ENCODE results near the gene HK1.

The HK1 gene

GRCh38 chr10:69415049-69415448, 136.8 kb downstream of the HK1 start:
- H3K79me2 ChIP-seq (ENCODE audit: low read length): no peaks in the 10 kb centered on the region
- H3F3A ChIP-seq (ENCODE audit: insufficient read depth, low read length): no peaks in the 10 kb centered on the region
- DNase-seq: no peak
- no peaks in the 10 kb centered on the region for H3K4me1 ChIP-seq (ENCODE audit: low read length)
- no peak overlapping the region for H3K9ac ChIP-seq (ENCODE audit: low read length)
- H3K36me3 ChIP-seq (replicated peaks; ENCODE audit: insufficient read depth, low read length): no peaks in the 10 kb centered on the region
- H3K9me2 ChIP-seq (replicated peaks; ENCODE audit: insufficient read depth, low read length): no peaks in the 10 kb centered on the region
- TF ChIP-seq CTCF (IDR thresholded peaks at IDR 0.05; ENCODE audit: low read length): no peak
- no peak for TF ChIP-seq EZH2 (optimal IDR thresholded peaks at IDR 0.05; ENCODE audit: low read depth, low read length)
- TF ChIP-seq EZH2phosphoT487 (IDR thresholded peaks at IDR 0.05; ENCODE audit: low read length): no peak
- no peaks in the 10 kb centered on the region for H3K9me3 ChIP-seq (replicated peaks; ENCODE audit: insufficient read depth, low read length)
- peaks cover 26% of the 10 kb centered on the region; the same call in 1 of the 2 replicates for H3K27me3 ChIP-seq (replicated peaks; ENCODE audit: insufficient read depth, low read length)
- H2AFZ ChIP-seq (ENCODE audit: low read length): no peak overlapping the region
- H3K4me2 ChIP-seq (ENCODE audit: low read depth, low read length): no peak overlapping the region
- no peak overlapping the region for H3K27ac ChIP-seq (ENCODE audit: low read length)
- H3K4me3 ChIP-seq (ENCODE audit: low read length): no peak overlapping the region
- H4K20me1 ChIP-seq (ENCODE audit: insufficient read depth, low read length): no peaks in the 10 kb centered on the region

- Histone ChIP-seq H3K27ac (ENCODE audit: low read length) (no peak overlapping the region), H3F3A (ENCODE audit: insufficient read depth, low read length) (no peaks in the 10 kb centered on the region), H3K4me3 (ENCODE audit: low read length) (no peak overlapping the region), H4K20me1 (ENCODE audit: insufficient read depth, low read length) (no peaks in the 10 kb centered on the region), H3K36me3 (replicated peaks; ENCODE audit: insufficient read depth, low read length) (no peaks in the 10 kb centered on the region), H3K27me3 (replicated peaks; ENCODE audit: insufficient read depth, low read length) (peaks cover 26% of the 10 kb centered on the region; the same call in 1 of the 2 replicates), H3K9me2 (replicated peaks; ENCODE audit: insufficient read depth, low read length) (no peaks in the 10 kb centered on the region), H3K4me1 (ENCODE audit: low read length) (no peaks in the 10 kb centered on the region), H3K9ac (ENCODE audit: low read length) (no peak overlapping the region), H3K4me2 (ENCODE audit: low read depth, low read length) (no peak overlapping the region), H3K79me2 (ENCODE audit: low read length) (no peaks in the 10 kb centered on the region), H2AFZ (ENCODE audit: low read length) (no peak overlapping the region), H3K9me3 (replicated peaks; ENCODE audit: insufficient read depth, low read length) (no peaks in the 10 kb centered on the region)
- DNase-seq: no peak
- TF ChIP-seq CTCF (IDR thresholded peaks at IDR 0.05; ENCODE audit: low read length): no peak
- TF ChIP-seq EZH2phosphoT487 (IDR thresholded peaks at IDR 0.05; ENCODE audit: low read length): no peak
- TF ChIP-seq EZH2 (optimal IDR thresholded peaks at IDR 0.05; ENCODE audit: low read depth, low read length): no peak
These were observed 137.7 kb downstream of the HK1 start for GRCh38 chr10:69415951-69416350.

GRCh38 chr10:69416695-69417094, 138.4 kb downstream of the HK1 start, which contains the start of gene TACR2:
Gene TACR2 (minus strand): TSS chr10:69416918. CDS start chr10:69416323, 595 bp downstream.
- Histone ChIP-seq H3K4me2 (ENCODE audit: low read depth, low read length) (no peak within 1 kb of the TSS), H3K9ac (ENCODE audit: low read length) (no peak within 1 kb of the TSS), H3F3A (ENCODE audit: insufficient read depth, low read length) (no peaks in the 10 kb centered on the region), H3K4me1 (ENCODE audit: low read length) (no peaks in the 10 kb centered on the region), H3K79me2 (ENCODE audit: low read length) (no peaks in the 10 kb centered on the region), H3K27ac (ENCODE audit: low read length) (no peak within 1 kb of the TSS), H3K4me3 (ENCODE audit: low read length) (no peak within 1 kb of the TSS), H3K27me3 (replicated peaks; ENCODE audit: insufficient read depth, low read length) (peaks cover 28% of the 10 kb centered on the region; the same call in 1 of the 2 replicates), H3K36me3 (replicated peaks; ENCODE audit: insufficient read depth, low read length) (no peaks in the 10 kb centered on the region), H3K9me3 (replicated peaks; ENCODE audit: insufficient read depth, low read length) (no peaks in the 10 kb centered on the region), H3K9me2 (replicated peaks; ENCODE audit: insufficient read depth, low read length) (no peaks in the 10 kb centered on the region), H4K20me1 (ENCODE audit: insufficient read depth, low read length) (no peaks in the 10 kb centered on the region), H2AFZ (ENCODE audit: low read length) (no peak within 1 kb of the TSS)
- DNase-seq: no peak
- TF ChIP-seq EZH2 (optimal IDR thresholded peaks at IDR 0.05; ENCODE audit: low read depth, low read length) (no peak), EZH2phosphoT487 (IDR thresholded peaks at IDR 0.05; ENCODE audit: low read length) (no peak), CTCF (IDR thresholded peaks at IDR 0.05; ENCODE audit: low read length) (no peak)

Measured in MM.1S (cell line).